ENCODE results near the gene PCSK5. TPM values are rescaled to one million over a fixed set of nuclear protein-coding genes. Genes with fewer than 3 reads are reported as not detected.

The PCSK5 gene
- total and polyA plus RNA-seq, 3 experiments from 2014 or later: 1.6 to 1.9 (median 1.8) TPM

DNA sequence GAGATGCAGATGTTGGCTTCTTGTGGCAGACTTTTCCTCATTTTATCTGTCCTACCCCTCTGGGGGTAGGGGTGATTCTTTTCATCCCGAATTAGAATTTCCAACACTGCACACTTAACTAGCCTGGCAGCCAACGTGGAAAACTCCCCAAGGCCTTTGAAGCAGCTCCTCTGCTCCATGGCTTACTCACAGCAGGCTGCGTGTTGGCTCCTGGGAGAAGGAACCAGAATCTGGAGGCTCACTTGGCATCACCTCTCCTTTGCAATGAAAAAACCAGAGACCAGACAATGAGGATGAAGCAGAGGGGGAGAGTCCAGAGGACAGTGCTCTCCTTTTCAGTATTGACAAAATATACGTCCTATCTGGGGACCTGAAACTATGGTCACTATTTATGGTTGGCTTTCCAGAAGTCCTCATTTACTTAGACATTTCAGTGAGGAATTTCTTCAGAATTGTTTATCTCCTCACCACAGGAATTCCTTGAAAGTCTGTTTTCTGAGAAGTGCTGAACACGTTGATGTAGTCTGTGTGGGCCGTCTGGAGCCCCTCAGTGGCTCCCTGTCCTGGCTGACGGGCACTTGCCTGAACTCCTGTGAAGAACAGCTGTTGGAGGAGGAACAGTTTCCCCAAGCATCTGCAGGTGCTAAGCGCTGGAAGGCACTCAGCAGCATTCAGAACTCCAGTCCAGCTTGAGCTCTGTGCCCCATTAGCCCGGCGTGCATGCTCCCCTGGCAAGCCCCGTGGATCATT lies 272.5 kb downstream of the PCSK5 start:
- ChIA-PET CTCF (no interaction called here), POLR2A (no interaction called here)
- Mint-ChIP-seq H3K36me3 (peaks cover 3 to 31% (median 7%) of the 10 kb centered on the region in 3 donors), H3K4me1 (no peaks in the 10 kb centered on the region), H3K27ac (no peak overlapping the region), H3K4me3 (no peak overlapping the region), H3K9me3 (peaks cover 0 to 5% (median 0%) of the 10 kb centered on the region in 5 donors), H3K27me3 (no peaks in the 10 kb centered on the region)
- H3K36me3 ChIP-seq (ENCODE audit: insufficient read depth, low read length): no peaks in the 10 kb centered on the region
- no peak overlapping the region for H3K4me3 ChIP-seq (ENCODE audit: low read length)
- DNase-seq: no peak
- H3K27me3 ChIP-seq (ENCODE audit: insufficient read depth, low read length, poor library complexity, severe bottlenecking): no peaks in the 10 kb centered on the region
- no peak overlapping the region for H3K27ac ChIP-seq (ENCODE audit: low read depth, low read length)
- no peaks in the 10 kb centered on the region for H3K9me3 ChIP-seq (ENCODE audit: low read length)
- H3K4me1 ChIP-seq (ENCODE audit: insufficient read depth, low read length): no peaks in the 10 kb centered on the region

DNA sequence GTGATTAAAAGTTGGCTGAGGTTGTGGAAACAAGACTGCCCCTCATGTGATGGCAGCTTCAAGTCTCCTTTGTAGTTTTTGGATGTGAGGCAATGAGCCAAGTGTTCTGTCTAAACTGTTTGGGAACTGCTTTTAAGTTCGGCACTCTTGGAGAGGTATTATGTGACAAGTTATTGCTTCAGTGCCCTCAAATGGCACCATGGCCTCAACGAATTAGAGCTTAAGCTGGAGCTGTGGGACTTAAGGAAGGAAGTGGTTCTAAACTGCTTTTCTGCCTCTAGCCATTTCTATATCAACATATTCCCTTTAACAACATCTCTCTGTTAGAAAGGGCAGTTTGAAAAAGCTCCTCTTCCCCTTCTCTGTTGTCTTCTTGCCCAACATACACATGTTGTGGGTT lies 276.1 kb downstream of the PCSK5 start:
- no peaks in the 10 kb centered on the region for H3K4me1 Mint-ChIP-seq
- DNase-seq: no peak
- H3K9me3 ChIP-seq (ENCODE audit: low read length): no peaks in the 10 kb centered on the region
- H3K4me3 Mint-ChIP-seq: no peak overlapping the region
- H3K27ac ChIP-seq (ENCODE audit: low read depth, low read length): no peak overlapping the region
- H3K4me1 ChIP-seq (ENCODE audit: insufficient read depth, low read length): no peaks in the 10 kb centered on the region
- ChIA-PET POLR2A (no interaction called here), CTCF (no interaction called here)
- no peaks in the 10 kb centered on the region for H3K27me3 ChIP-seq (ENCODE audit: insufficient read depth, low read length, poor library complexity, severe bottlenecking)
- no peak overlapping the region for H3K27ac Mint-ChIP-seq
- no peaks in the 10 kb centered on the region for H3K36me3 ChIP-seq (ENCODE audit: insufficient read depth, low read length)
- H3K27me3 Mint-ChIP-seq: no peaks in the 10 kb centered on the region
- no peak overlapping the region for H3K4me3 ChIP-seq (ENCODE audit: low read length)
- peaks cover 0 to 23% (median 2%) of the 10 kb centered on the region in 3 donors for H3K36me3 Mint-ChIP-seq
- H3K9me3 Mint-ChIP-seq: no peaks in the 10 kb centered on the region

DNA sequence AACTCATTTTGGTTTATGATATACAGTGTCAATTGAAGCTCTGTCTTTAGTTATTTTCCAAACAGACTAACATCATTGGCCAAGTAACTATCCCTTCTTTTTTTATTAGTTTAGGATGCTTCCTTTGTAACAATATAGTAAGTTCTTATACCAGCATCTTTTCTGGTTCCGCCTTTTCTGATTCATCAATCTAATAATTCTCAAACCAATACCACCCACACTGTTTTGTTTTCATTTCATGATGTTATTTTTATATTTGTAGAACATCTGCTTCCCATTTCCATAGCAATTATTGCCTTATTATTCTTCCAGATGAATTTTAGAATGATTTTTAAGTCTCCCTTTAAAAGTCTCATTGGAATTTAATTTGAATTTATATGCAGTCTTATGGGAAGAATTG lies 285.7 kb downstream of the PCSK5 start:
- H3K27ac Mint-ChIP-seq: no peak overlapping the region
- H3K4me1 Mint-ChIP-seq: peaks cover 2 to 11% (median 3%) of the 10 kb centered on the region in 3 donors
- peaks cover 0 to 12% (median 9%) of the 10 kb centered on the region in 3 donors for H3K36me3 Mint-ChIP-seq
- no peaks in the 10 kb centered on the region for H3K4me1 ChIP-seq (ENCODE audit: insufficient read depth, low read length)
- H3K9me3 Mint-ChIP-seq: peaks cover 0 to 4% (median 2%) of the 10 kb centered on the region in 5 donors
- no peaks in the 10 kb centered on the region for H3K9me3 ChIP-seq (ENCODE audit: low read length)
- H3K4me3 ChIP-seq (ENCODE audit: low read length): no peak overlapping the region
- H3K27me3 ChIP-seq (ENCODE audit: insufficient read depth, low read length, poor library complexity, severe bottlenecking): no peaks in the 10 kb centered on the region
- no peak for DNase-seq
- no peaks in the 10 kb centered on the region for H3K27me3 Mint-ChIP-seq
- H3K4me3 Mint-ChIP-seq: no peak overlapping the region
- CTCF ChIA-PET: no interaction called here
- POLR2A ChIA-PET: no interaction called here
- no peak overlapping the region for H3K27ac ChIP-seq (ENCODE audit: low read depth, low read length)
- no peaks in the 10 kb centered on the region for H3K36me3 ChIP-seq (ENCODE audit: insufficient read depth, low read length)

DNA sequence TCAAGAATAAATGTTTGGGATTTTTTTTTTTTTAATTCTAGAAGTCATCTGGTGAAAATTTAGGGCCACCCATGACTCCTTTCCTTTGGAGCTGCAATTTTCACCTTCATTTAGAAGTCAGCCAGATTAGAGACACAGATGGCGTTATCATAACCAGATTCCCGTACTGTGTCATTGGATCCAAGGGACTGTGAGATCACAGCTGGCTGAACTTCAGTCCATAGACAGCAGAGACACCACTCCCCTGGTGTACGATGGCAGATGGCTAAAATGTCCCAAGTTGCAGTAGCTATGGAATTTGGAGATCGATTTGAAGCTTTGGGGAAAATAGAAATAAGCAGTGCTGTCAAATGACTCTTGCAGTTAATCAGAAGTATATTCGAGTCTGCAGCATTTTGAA lies 287.5 kb downstream of the PCSK5 start:
- Histone ChIP-seq H3K36me3 (ENCODE audit: insufficient read depth, low read length) (no peaks in the 10 kb centered on the region), H3K27ac (ENCODE audit: low read depth, low read length) (no peak overlapping the region), H3K4me1 (ENCODE audit: insufficient read depth, low read length) (no peaks in the 10 kb centered on the region), H3K27me3 (ENCODE audit: insufficient read depth, low read length, poor library complexity, severe bottlenecking) (no peaks in the 10 kb centered on the region), H3K9me3 (ENCODE audit: low read length) (no peaks in the 10 kb centered on the region), H3K4me3 (ENCODE audit: low read length) (no peak overlapping the region)
- CTCF ChIA-PET: no interaction called here
- peaks cover 0 to 4% (median 2%) of the 10 kb centered on the region in 5 donors for H3K9me3 Mint-ChIP-seq
- H3K27ac Mint-ChIP-seq: no peak overlapping the region
- H3K36me3 Mint-ChIP-seq: peaks cover 0 to 18% (median 11%) of the 10 kb centered on the region in 3 donors
- no peak for DNase-seq
- H3K4me1 Mint-ChIP-seq: peaks cover 4 to 16% (median 5%) of the 10 kb centered on the region in 3 donors
- H3K4me3 Mint-ChIP-seq: no peak overlapping the region
- POLR2A ChIA-PET: no interaction called here
- H3K27me3 Mint-ChIP-seq: no peaks in the 10 kb centered on the region

DNA sequence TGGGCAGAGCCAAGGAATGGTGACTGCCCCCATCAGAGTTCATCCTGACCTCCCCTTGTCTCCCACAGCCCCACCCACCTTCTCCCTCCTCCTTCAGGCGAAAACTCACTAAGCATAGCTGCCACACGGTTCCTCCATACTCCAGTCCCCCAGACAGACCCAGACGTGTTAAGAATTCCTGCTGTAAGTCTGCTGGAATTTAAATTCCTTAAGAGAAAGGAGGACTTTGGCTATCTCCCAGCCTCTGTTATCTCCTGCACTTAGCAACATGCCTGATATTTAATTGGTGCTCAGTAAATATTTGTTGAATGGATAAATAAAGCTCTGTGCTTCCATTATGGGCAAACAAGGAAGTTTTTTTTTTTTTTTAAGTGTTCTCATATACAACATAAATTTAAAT lies 290.1 kb downstream of the PCSK5 start:
- no peak overlapping the region for H3K4me3 Mint-ChIP-seq
- no peaks in the 10 kb centered on the region for H3K27me3 Mint-ChIP-seq
- H3K4me1 Mint-ChIP-seq: peaks cover 4 to 16% (median 5%) of the 10 kb centered on the region in 3 donors
- no peak for DNase-seq
- H3K27me3 ChIP-seq (ENCODE audit: insufficient read depth, low read length, poor library complexity, severe bottlenecking): no peaks in the 10 kb centered on the region
- peaks cover 2 to 26% (median 11%) of the 10 kb centered on the region in 3 donors for H3K36me3 Mint-ChIP-seq
- ChIA-PET POLR2A (no interaction called here), CTCF (no interaction called here)
- no peaks in the 10 kb centered on the region for H3K9me3 ChIP-seq (ENCODE audit: low read length)
- peaks cover 0 to 2% (median 0%) of the 10 kb centered on the region in 5 donors for H3K9me3 Mint-ChIP-seq
- H3K36me3 ChIP-seq (ENCODE audit: insufficient read depth, low read length): no peaks in the 10 kb centered on the region
- H3K4me1 ChIP-seq (ENCODE audit: insufficient read depth, low read length): no peaks in the 10 kb centered on the region
- H3K27ac ChIP-seq (ENCODE audit: low read depth, low read length): no peak overlapping the region
- H3K4me3 ChIP-seq (ENCODE audit: low read length): no peak overlapping the region
- peak overlapping the region in 1 of 8 donors; percentile 38 for H3K27ac Mint-ChIP-seq

DNA sequence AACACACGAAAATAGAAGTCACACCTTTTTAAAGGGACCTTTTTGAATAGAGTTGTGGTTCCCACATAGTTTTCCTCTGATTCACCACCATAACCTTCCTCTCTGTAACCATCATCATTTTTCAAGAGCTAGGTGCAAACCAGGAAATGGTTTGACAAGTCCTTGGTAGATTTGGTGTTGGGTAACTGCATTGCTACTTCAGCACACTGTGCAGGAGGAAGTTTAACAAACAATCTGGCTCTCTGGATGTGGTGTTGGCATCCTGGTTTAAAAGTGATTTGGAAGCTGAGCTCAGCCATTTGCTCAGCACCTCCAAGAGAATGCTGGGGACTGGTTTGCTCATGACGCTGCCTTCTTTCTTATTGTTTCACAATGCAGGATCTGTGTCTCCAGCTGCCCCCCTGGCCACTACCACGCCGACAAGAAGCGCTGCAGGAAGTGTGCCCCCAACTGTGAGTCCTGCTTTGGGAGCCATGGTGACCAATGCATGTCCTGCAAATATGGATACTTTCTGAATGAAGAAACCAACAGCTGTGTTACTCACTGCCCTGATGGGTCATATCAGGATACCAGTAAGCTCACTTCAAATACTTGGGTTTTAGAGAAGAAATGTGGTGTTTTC lies 290.7 kb downstream of the PCSK5 start:
- ChIA-PET CTCF (no interaction called here), POLR2A (no interaction called here)
- Mint-ChIP-seq H3K9me3 (peaks cover 0 to 2% (median 0%) of the 10 kb centered on the region in 5 donors), H3K27ac (peak overlapping the region in 1 of 8 donors; percentile 36), H3K36me3 (peaks cover 2 to 26% (median 11%) of the 10 kb centered on the region in 3 donors), H3K27me3 (no peaks in the 10 kb centered on the region), H3K4me1 (peaks cover 4 to 16% (median 5%) of the 10 kb centered on the region in 3 donors), H3K4me3 (no peak overlapping the region)
- H3K36me3 ChIP-seq (ENCODE audit: insufficient read depth, low read length): no peaks in the 10 kb centered on the region
- no peaks in the 10 kb centered on the region for H3K4me1 ChIP-seq (ENCODE audit: insufficient read depth, low read length)
- H3K4me3 ChIP-seq (ENCODE audit: low read length): no peak overlapping the region
- H3K27ac ChIP-seq (ENCODE audit: low read depth, low read length): no peak overlapping the region
- H3K27me3 ChIP-seq (ENCODE audit: insufficient read depth, low read length, poor library complexity, severe bottlenecking): no peaks in the 10 kb centered on the region
- H3K9me3 ChIP-seq (ENCODE audit: low read length): no peaks in the 10 kb centered on the region
- no peak for DNase-seq

DNA sequence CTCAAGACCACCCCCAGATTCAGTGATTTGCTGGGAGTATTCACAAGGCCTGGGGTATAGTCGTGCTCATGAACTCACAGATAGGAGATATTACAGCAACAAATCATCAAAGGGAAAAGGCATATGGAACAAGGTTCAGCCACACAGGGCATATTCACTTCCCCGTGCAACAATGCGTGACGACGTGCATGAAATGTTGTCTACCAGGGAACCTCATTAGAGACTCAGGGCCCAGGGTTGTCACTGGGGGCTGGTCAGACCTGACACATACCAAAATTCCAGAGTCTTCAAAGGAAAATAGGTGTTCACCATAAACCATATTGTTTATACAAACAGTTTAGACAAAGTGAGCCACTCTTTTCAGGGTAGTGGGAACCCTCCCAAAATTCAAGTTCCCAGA lies 291.3 kb downstream of the PCSK5 start:
- Mint-ChIP-seq H3K27me3 (no peaks in the 10 kb centered on the region), H3K4me1 (peaks cover 4 to 16% (median 5%) of the 10 kb centered on the region in 3 donors), H3K4me3 (no peak overlapping the region), H3K9me3 (peaks cover 0 to 2% (median 0%) of the 10 kb centered on the region in 5 donors), H3K27ac (no peak overlapping the region), H3K36me3 (peaks cover 2 to 26% (median 11%) of the 10 kb centered on the region in 3 donors)
- no peaks in the 10 kb centered on the region for H3K4me1 ChIP-seq (ENCODE audit: insufficient read depth, low read length)
- CTCF ChIA-PET: no interaction called here
- H3K4me3 ChIP-seq (ENCODE audit: low read length): no peak overlapping the region
- H3K36me3 ChIP-seq (ENCODE audit: insufficient read depth, low read length): no peaks in the 10 kb centered on the region
- no peak for DNase-seq
- no peak overlapping the region for H3K27ac ChIP-seq (ENCODE audit: low read depth, low read length)
- POLR2A ChIA-PET: no interaction called here
- no peaks in the 10 kb centered on the region for H3K27me3 ChIP-seq (ENCODE audit: insufficient read depth, low read length, poor library complexity, severe bottlenecking)
- no peaks in the 10 kb centered on the region for H3K9me3 ChIP-seq (ENCODE audit: low read length)

DNA sequence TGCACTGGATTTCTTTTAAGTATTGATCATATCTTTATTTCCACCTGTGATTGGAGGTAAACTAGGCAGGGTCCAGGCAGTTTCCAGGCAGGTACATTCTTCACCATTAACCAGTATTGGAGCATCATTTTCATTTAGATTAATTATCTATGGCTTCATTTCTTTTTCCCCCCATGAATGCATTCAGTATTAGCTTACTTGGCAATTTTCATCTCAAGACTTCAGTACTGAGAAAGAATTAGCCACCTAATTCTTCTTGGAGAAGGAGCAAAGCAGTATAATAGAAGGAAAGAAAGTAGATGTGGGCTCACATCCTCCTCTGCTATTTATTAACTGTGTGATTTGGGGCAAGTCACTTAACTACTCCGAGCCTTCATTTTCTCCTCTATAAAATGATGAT lies 295.0 kb downstream of the PCSK5 start:
- DNase-seq: no peak
- Mint-ChIP-seq H3K4me3 (no peak overlapping the region), H3K36me3 (peaks cover 5 to 29% (median 15%) of the 10 kb centered on the region in 3 donors), H3K27ac (no peak overlapping the region), H3K4me1 (peaks cover 4 to 12% (median 5%) of the 10 kb centered on the region in 3 donors), H3K9me3 (no peaks in the 10 kb centered on the region), H3K27me3 (no peaks in the 10 kb centered on the region)
- H3K4me3 ChIP-seq (ENCODE audit: low read length): no peak overlapping the region
- no peaks in the 10 kb centered on the region for H3K27me3 ChIP-seq (ENCODE audit: insufficient read depth, low read length, poor library complexity, severe bottlenecking)
- H3K27ac ChIP-seq (ENCODE audit: low read depth, low read length): no peak overlapping the region
- no peaks in the 10 kb centered on the region for H3K9me3 ChIP-seq (ENCODE audit: low read length)
- no peaks in the 10 kb centered on the region for H3K4me1 ChIP-seq (ENCODE audit: insufficient read depth, low read length)
- ChIA-PET POLR2A (no interaction called here), CTCF (no interaction called here)
- H3K36me3 ChIP-seq (ENCODE audit: insufficient read depth, low read length): no peaks in the 10 kb centered on the region
